Activated CD8-positive, alpha-beta memory T cell treated with anti-CD3 and anti-CD28 coated beads, Interleukin-2, amount 10 ng/mL, durations not matched to agents 7 days and 5 days (primary cell): ENCODE data around the gene RNF217. TPM values are rescaled to one million over a fixed set of nuclear protein-coding genes. Genes with fewer than 3 reads are reported as not detected.

ENCODE experiments used
- total RNA-seq, 2 experiments: library from RNA; stranded (reverse); gene quantifications; one replicate each; pipeline ENCODE4 v1.2.3, GENCODE V29; 2021

RNF217 gene
- total RNA-seq, 2 experiments from 2014 or later: 0.70 TPM; not detected in 1

Other genes starting within 250 kb of the RNF217 start
- gene TPD52L1, start 191.3 kb downstream of the RNF217 start, total RNA-seq: not detected